Glomerular visceral epithelial cell (primary cell): Measurements from ENCODE around the gene PLB1.

ENCODE experiments used
- DNase-seq: peaks from one replicate; pipeline ENCODE4 v3.0.0-alpha.2; 2016; ENCODE audit errors: extremely low spot score

PLB1 gene

DNA sequence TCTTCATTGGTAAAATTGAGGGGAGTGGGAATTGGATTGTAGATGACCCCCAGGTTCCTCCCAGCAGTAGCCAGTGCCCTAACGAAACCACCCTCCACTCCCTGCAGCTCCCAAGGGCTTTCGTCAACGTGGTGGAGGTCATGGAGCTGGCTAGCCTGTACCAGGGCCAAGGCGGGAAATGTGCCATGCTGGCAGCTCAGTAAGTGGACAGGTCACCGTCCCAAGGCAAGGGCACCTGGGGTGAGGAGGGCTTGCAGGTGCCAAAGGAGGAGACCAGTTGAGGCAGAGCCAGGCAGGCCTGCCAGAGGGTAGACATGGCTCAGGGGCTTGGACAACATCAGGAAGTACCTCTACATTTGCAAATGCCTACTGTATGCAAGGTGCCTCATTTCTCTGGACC, 133.1 kb downstream of the PLB1 start:
- no peak for DNase-seq

DNA sequence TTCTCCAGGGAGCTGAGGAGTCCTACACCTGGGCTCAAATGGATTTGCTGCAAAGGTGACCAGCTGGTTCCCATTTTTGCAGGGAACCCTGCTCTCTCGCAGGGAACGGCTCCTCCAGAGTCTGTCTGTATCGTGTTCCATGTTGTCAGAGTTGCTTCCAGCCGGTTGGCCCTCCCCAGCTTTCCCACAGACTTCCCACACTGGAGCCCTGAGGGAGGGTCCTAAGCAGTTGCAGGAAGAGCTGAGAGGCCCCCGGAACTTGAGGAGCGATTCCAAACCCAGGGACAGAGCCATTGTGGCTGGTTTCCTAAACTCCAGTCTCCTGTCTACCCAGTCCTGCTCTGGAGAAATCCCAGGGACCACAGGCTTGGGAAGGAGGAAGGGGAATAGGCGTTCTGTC, 134.1 kb downstream of the PLB1 start:
- no peak for DNase-seq

DNA sequence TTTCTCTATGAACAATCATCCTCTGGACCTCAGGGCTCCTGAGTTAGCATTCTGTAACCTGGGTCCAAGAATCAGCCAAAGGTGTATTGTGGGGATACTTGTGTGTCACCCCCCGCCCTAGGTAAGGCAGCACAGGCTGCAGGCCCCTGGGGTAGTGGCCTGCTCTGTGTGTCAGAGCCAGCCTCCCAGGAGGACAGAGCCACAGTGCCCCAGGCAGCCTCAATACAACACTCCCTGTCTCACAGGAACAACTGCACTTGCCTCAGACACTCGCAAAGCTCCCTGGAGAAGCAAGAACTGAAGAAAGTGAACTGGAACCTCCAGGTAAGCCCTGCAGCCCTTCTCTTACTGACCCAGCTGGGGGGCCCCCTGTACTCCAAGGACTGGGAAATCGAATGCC, 134.5 kb downstream of the PLB1 start:
- DNase-seq, result no peak

DNA sequence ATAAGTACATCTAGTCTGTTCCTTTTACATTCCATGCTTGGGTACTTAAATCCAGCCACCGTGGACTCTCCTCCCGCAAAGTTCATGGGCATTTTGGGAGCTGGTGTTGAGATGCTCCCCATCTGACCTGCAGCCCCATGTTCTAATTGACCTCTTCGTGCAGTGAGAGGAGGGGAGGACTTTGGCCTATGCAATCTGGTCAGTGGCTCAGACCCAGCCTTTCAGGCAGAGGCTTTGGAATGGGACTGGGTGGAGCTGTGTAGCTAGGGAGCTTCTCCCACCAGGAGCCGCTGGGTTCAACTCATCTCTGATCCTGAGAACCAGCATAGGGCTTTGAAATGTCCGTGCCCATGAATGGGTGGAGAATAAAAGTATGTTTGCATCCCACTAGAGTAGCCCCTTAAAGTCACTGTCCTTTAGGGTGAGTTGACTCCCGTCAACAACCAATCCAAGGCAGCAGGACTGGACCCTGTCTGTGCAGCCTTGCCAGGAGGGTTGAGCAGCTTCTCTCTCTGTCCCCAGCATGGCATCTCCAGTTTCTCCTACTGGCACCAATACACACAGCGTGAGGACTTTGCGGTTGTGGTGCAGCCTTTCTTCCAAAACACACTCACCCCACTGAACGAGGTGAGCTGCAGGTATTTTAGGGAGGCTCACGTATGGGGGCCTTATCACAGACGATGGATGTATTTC, 135.8 kb downstream of the PLB1 start:
- no peak for DNase-seq

DNA sequence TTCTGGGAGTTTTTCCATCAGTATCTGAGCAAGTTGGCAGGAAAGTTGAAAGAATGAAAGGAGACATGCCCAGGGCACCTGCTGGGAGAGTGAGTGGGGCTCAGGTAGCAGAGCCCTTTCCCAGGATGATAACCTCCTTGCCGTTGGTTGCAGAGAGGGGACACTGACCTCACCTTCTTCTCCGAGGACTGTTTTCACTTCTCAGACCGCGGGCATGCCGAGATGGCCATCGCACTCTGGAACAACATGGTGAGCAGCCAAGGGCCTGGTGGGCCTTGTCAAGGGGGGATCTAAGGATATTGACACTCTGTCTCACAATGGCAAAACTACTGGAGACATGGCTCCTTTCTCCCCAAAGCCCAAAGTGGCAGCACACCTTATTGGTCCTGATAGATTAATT, 136.9 kb downstream of the PLB1 start:
- no peak for DNase-seq

DNA sequence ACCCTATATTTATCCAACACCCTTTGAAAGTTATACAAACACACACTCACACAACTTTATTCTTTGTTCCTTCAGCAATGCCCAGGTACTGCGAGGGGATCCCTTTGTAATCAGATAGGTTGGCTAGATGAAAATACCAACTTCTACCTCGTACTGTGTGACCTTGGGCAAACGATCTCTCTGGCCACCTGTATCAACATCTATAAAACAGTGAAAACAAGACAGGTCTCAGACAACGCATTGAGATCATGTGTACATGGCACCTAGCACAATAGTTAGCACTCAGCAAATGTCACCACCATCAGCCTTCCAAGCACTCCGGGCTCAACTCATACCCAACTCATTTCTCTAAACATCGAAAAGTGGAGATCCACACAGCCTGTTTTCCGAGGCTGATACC, 137.3 kb downstream of the PLB1 start:
- no peak for DNase-seq

DNA sequence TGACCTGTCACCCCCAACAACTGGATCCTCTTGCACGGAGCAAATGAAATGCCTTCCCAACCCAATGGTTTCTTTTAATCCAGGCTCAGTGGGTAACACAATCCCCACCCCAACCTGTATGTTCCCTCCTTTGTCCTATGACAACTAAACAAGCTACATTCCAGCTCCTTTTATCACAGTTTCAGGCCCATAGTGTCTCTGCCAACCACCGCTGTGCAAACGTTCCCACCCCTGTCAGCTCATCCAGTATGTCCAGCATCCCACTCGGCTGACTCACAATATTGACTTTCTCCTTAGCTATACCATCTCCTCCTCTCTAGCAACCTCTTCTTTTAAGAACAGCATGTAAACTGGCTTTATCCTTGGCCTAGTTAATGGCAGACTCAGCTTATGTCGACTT, 137.9 kb downstream of the PLB1 start:
- peak; percentile 58 for DNase-seq

DNA sequence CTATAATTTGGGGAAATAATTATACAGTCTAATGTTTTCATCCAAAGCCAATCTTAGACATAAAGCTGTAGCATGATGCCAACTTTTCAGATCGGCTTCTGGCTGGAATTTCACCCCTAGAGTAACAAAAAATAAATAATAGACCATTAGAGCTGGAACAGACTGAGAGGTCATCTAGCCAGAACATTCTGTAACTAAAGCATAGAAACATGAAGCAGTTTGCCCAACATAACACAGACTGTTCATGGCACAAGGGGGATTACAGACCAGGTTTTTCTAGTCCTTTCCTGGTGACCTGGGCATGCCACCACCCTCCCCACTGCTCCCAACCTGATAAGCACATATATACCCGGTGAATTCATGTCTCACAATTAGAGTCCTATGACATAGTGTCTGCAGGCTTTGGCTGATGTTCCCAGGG, 139.3 kb downstream of the PLB1 start:
- no peak for DNase-seq

DNA sequence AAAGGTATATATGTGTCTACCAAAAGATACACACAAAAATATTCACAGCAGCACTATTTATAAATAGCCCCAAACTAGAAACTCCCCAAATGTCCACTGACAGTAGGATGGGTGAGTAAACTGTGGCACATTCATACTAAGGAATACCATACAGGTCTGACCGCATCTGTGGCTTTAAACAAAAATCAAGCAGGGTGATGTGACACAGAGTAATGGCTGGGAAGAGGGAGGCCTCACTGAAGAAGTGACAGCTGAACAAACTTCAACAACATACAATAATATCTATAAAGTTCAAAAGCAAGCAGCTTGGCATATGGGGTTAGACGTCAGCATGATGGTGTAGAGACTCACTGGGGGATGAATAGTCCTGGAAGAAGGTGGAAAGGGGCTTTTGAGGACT, 140.6 kb downstream of the PLB1 start:
- DNase-seq, result no peak

DNA sequence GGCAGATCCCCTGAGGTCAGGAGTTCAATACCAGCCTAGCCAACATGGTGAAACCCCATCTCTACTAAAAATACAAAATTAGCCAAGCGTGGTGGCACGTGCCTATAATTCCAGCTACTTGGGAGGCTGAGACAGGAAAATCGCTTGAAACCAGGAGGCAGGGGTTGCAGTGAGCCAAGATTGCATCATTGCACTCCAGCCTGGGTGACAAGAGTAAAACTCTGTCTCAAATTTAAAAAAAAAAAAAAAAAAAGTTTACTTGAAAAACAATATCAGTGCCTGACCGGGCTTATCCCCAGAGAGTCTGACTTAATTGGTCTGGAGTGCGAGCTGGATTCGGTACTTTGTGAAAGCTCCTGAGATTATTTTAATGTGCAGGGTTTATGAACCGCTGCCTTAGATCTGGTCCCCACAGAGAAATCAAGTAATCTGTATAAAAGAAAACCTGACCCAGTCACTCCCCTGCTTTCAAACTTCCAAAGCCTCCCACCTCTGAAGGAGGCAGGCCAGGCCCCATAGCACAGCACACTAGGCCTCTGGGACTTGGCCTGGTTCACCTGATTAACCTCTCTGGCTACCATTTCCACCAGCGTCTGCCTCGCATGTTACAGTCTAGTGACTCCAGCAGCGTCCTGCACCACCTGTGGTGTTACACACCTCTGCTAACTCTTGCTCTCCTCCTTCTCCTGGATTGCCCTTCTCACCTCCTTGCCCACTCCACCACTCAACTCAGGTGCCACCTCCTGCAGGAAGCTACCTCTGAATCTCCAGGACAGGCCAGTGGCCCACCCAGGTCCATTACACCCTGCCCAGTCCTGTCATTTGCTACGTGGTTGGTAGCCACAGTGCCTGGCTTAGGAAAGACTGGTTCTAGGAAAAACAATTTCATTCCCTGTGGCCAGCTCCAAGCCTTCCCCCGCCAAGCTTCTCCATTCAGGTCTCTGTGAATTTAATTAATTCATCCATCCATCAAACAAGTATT, 141.5 kb downstream of the PLB1 start:
- no peak for DNase-seq

DNA sequence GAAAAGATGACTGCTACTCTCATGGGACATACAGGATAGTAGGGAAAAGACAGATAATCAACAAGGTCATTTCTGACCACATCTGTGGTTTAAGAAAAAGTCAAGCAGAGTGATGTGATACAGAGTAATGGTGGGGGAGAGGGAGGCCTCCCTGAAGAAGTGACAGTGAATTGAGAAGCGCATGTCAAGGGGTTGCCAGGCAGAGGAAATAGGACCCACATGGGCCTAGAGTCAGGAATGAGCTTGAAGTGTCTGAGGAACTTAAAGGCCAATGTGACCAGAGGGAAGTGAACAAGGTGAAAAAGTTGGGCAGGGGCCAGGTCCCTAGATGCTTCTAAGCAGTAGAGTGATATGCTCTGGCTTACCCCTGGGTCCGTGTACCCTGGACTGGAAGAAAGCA, 142.2 kb downstream of the PLB1 start:
- DNase-seq, result no peak

DNA sequence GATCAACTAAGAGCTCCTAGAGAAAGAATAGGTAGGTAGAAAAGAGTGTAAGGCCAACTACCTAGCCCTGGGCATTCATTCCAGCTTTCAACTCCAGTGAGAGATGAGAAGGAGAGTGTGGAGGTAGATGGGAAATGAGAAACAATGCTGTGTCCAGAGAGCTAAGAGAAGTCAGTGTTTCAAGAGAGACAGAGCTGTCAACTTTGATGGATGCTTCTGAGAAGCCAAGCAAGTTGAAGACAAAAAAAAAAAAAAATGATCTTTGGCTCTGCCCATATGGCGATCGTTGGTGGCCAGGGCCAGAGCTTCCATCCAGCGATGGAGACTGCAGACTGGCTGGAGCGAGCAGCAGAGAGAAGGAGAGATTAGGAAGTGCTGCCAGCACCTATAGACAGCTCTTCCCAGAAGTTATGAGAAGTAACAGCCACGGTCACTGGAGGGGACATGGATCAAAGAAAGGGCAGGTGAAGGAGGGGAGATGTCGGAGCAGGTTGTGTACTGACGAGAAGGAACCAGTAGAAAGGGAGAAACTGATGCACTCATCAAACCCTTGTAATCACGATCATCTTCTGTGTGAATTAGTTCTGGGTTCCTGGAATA, 143.3 kb downstream of the PLB1 start:
- no peak for DNase-seq

DNA sequence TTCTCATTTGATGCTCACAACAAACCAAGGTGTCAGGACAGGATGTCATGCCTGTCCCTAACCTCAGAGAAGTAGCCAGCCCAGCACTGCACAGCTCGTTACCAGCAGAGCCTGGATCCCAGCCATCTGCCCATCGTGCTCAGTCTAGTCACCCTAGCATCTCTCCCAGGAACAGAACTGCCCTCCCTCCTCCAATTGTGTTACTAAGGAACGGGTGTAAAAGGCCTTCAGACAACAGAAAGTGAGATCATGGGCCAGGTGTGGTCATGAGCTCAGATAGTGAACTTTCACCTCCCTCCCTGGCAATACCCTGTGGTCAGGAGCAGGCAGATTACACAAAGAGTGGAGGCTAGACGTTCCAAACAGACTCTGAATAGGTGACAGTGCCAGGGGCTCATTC, 144.0 kb downstream of the PLB1 start:
- peak; percentile 86 for DNase-seq

DNA sequence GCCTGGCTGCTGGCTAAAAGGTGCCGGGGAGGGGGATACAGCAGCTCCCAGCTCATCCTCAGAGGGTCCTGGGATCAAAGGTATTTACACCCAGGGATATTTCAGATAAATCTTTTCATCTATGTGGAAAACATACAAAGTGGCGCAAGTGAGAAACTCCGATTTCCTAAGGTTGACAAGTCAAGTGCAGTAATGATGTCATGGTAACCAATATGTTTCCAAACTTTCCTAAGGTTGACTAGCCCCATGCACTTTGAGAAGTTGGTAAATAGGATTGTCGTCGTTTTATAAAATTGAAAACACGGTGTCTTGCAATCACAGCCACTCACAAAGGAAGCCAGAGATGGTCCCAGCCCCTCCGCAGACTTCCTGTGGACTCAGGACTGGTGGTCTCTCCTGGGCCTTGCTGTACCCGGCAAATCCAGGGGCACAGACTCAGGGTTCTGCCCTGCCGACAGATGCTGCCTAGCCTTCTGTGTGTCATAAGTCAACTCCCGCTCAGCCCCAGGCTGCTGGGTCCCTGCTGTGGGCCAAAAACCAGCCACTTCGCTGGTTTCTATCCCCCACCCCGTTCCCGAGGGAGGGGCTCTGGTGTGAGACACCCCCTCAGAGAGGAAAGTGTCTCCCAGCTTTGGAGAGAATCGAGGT, 144.5 kb downstream of the PLB1 start:
- no peak for DNase-seq

DNA sequence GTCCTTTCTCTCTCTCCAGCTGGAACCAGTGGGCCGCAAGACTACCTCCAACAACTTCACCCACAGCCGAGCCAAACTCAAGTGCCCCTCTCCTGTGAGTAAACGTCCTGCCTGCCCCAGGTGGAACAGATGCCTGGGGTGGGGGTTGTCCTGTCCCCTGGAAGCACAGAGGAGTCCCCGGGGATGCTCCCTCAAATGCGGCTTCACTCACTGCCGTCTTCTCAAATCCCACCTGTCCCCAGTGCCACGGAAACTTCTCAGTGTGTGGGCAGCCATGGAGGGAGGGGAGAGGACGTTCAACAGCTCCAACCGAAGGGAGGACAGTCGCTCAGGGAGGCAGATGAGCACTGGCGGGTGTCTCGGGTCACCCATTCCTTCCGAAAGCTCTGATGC, 145.0 kb downstream of the PLB1 start:
- DNase-seq, result no peak

DNA sequence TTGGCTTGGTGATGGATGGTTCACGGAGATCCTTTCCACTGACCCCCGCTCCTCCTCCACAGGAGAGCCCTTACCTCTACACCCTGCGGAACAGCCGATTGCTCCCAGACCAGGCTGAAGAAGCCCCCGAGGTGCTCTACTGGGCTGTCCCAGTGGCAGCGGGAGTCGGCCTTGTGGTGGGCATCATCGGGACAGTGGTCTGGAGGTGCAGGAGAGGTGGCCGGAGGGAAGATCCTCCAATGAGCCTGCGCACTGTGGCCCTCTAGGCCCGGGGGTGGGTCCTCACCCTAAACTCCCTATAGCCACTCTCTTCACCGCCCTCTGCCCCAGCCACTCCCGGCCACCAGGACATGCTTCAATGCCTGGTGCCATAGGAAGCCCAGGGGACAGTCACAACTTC, 146.9 kb downstream of the PLB1 start:
- DNase-seq, result no peak

DNA sequence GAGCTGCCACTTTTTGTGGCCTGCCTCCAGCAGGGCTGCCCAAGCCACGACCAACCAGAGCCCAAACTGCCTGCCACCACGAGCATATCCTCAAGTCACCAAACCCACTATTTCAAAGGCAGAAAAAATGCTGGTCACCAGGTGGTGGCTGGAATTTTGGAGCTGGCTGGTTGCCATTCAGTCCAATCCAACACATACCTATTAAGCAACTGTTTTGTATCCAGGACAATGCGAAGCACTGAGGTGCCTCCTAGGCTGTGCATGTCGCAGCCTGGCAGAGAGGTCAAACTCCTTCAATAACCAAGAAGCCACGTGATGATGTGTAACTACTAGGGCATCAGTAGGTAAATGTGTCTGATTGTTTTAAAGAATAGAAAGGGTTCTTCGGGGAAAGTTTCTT, 147.5 kb downstream of the PLB1 start:
- peak; percentile 43 for DNase-seq

DNA sequence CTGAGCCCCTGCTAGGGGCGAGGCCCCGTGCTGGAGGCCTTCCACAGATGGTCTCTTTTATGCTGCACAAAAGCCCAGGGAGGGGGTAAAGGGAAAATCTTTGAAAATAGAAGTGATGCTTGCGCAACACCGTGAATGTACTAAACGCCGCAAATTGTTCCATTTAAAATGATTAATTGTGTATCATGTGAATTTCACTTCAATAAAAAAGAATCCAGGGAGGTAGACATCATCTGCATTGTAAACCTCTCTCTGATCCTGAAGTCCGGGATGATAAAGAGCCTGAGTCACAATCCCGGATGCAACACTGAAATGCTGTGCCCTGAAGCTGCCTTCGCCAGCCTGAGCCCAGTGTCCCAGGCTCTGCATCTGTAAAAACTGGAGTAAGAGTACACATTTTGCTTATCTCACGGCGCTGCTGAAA, 148.1 kb downstream of the PLB1 start:
- DNase-seq, result peak; percentile 41

DNA sequence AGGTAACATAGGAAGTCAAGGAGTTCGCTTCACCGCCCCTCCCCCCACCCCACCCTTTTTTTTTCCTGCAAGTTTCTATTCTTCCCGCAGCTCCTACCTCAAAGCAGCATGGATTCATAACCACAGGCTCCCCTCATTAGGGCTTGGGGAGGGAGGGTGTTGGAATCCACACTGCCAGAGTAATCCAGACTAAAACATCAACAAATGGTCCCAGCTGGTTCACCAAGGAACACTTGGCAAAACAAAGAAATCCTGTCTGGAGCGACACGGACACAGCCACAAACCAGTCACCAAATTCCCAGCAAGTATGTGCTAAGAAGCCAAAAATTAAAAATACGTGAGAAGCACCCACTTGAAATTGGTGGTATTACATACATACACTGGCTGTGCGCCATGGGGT, 148.9 kb downstream of the PLB1 start:
- no peak for DNase-seq

DNA sequence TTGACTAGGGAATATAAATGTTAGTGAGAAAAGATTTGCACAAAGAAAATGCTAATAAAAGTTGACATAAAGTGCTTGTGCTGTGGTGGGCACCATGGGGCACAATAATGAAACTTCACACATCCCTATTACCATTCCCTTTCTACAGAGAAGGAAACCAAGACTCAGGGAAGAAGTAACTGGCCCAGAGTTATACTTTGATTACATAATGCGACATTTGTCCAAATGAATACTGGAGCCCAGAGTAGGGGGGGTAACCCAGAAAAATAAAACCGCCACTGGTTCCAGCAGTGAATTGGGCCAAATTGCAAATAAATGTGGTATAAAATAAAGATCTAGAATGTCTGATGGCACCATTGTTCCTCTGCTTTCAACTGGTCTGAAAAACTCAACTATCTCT, 149.7 kb downstream of the PLB1 start:
- no peak for DNase-seq

DNA sequence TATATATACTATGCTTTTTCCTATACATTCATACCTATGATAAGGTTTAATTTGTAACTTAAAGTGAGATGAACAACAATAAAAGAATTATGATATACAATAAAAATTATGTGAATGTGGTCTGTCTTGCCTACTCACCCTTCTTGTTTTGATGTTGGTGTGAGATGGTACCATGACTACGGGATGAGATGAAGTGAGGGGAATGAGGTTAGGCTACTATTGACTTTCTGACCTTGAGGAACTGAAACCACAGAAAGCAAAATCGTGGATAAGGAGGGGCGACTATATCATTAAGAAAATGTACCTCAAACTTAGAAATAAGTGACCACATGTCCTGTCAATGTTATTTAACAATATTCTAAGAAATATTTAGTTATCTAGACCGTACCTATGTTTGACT, 151.8 kb downstream of the PLB1 start:
- DNase-seq, result peak; percentile 53

DNA sequence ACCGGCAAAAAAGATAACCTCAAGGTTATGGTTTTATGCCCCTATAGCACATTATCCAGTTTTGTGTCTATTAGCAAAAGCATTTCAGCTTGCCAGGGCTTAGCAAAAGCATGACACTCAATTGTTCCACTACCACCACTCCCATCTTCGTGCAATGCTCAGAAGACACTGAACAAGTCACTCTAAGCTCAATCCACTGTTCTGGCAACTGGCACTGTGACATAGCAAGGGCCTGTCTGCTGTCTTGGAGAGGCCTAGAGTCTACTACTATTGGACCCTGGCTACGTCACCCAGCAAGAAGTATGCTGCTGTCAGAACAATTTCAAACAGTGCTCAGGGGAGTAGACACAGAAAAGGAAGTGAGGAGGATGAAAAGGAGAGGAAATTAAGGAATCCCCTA, 152.3 kb downstream of the PLB1 start:
- no peak for DNase-seq
